A673 (cell line): Measurements from ENCODE around the gene CDC42BPB.

Experiments
- EZH2 ChIP-seq: fragments of 200-600 bp; sonication (generic); IDR thresholded peaks from 2 replicates; pipeline ENCODE4 v1.6.1; 2017; ENCODE audit warnings: borderline replicate concordance, low read depth, mild to moderate bottlenecking, mixed read lengths, antibody characterized with exemption, low read length; ENCODE audit not compliant: poor library complexity, severe bottlenecking
- TF ChIP-seq, protein P1 (sequence below): fragments of 300-800, 200-600 bp; sonication (generic); conservative IDR thresholded peaks from 2 replicates; pipeline ENCODE4 v1.5.1; 2017; ENCODE audit warnings: low read depth, mild to moderate bottlenecking, antibody characterized with exemption, low read length, moderate library complexity, mixed read lengths

DNA sequence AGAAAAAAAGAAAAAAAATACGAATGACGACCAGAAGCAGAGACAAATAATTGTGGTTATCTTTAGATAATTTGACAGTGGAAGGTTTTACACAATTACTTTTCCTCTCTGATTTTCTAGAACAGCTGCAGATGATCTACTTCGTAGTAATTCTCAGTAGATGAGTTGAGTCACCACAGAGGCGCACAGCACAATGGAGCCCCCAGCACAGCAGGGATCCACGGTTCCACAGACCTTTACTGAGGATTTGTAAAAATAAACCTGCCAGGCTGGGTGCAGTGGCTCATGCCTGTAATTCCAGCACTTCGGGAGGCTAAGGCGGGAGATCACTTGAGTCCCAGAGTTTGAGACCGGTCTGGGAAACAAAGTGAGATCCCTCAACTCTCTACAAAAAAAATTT, 105.5 kb downstream of the CDC42BPB start:
- TF ChIP-seq, protein P1, sequence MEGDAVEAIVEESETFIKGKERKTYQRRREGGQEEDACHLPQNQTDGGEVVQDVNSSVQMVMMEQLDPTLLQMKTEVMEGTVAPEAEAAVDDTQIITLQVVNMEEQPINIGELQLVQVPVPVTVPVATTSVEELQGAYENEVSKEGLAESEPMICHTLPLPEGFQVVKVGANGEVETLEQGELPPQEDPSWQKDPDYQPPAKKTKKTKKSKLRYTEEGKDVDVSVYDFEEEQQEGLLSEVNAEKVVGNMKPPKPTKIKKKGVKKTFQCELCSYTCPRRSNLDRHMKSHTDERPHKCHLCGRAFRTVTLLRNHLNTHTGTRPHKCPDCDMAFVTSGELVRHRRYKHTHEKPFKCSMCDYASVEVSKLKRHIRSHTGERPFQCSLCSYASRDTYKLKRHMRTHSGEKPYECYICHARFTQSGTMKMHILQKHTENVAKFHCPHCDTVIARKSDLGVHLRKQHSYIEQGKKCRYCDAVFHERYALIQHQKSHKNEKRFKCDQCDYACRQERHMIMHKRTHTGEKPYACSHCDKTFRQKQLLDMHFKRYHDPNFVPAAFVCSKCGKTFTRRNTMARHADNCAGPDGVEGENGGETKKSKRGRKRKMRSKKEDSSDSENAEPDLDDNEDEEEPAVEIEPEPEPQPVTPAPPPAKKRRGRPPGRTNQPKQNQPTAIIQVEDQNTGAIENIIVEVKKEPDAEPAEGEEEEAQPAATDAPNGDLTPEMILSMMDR: no peak
- TF ChIP-seq EZH2: no peak
